SK-N-SH (cell line): ENCODE data around the gene ZNF746. TPM values are rescaled to one million over a fixed set of nuclear protein-coding genes. Genes with fewer than 3 reads are reported as not detected.
"Not testable (repeated sequence)": the region's sequence is repeated elsewhere in the genome, so short reads cannot be mapped to it uniquely, and the experiment has no call there.

Experiments
- CTCF ChIA-PET: fragments of 300-600, 350-600 bp; formaldehyde crosslinking; extraction: SDS; loops from one replicate; lab custom pipeline; 2021; lab: Yijun Ruan, JAX
- POLR2A ChIA-PET: fragments of 350-600 bp; sonication (Branson Sonifier 250); formaldehyde crosslinking; extraction: SDS; loops from one replicate; lab custom pipeline; 2020; ENCODE audit warnings: antibody characterized with exemption, inconsistent platforms; lab: Yijun Ruan, JAX
- DNase-seq: peaks from one replicate; pipeline ENCODE4 v3.0.0; 2012
- H2AFZ ChIP-seq: fragments of 200-600 bp; sonication (generic); 2 replicates; pipeline ENCODE4 v1.8.1; 2016; ENCODE audit warnings: antibody characterized with exemption, mild to moderate bottlenecking, low read depth
- H3F3A ChIP-seq: fragments of 200-600 bp; sonication (generic); replicated peaks from 2 replicates; pipeline ENCODE3; 2016; ENCODE audit warnings: antibody characterized with exemption, mild to moderate bottlenecking; ENCODE audit not compliant: insufficient read depth
- H3K27ac ChIP-seq, 2 experiments: fragments of 200-500 bp in 1 of 2; fragments of 200-600 bp in 1 of 2; sonication (Bioruptor generic) in 1 of 2; sonication (generic), shearing (Covaris generic) in 1 of 2; 2 replicates each; pipeline versions ENCODE4 v1.5.1 to v1.6.1; 2014 to 2016; ENCODE audit warnings: low read depth in 2 of 2, inconsistent platforms in 1 of 2, low read length in 1 of 2, mild to moderate bottlenecking in 1 of 2, mixed read lengths in 1 of 2
- H3K27me3 ChIP-seq: fragments of 200-600 bp; sonication (generic), shearing (Covaris generic); 2 replicates; pipeline ENCODE4 v1.6.1; 2016; ENCODE audit warnings: mixed run types; ENCODE audit not compliant: insufficient read depth
- H3K36me3 ChIP-seq, 2 experiments: fragments of 200-500 bp in 1 of 2; fragments of 200-600 bp in 1 of 2; sonication (Bioruptor generic) in 1 of 2; sonication (generic) in 1 of 2; replicated peaks in 1 of 2; 2 replicates each; pipeline versions ENCODE3 to v1.5.1; 2014 to 2016; ENCODE audit warnings: low read length in 1 of 2, mild to moderate bottlenecking in 1 of 2; ENCODE audit not compliant: insufficient read depth in 2 of 2, control insufficient read depth in 1 of 2
- H3K4me1 ChIP-seq, 2 experiments: fragments of 200-500 bp in 1 of 2; fragments of 200-600 bp in 1 of 2; sonication (Bioruptor generic) in 1 of 2; sonication (generic), shearing (Covaris generic) in 1 of 2; 2 replicates each; pipeline versions ENCODE4 v1.5.1 to v1.6.1; 2014 to 2016; ENCODE audit warnings: low read depth in 1 of 2, low read length in 1 of 2, mixed run types in 1 of 2; ENCODE audit not compliant: insufficient read depth in 2 of 2, control insufficient read depth in 1 of 2
- H3K4me2 ChIP-seq: fragments of 200-600 bp; sonication (generic), shearing (Covaris generic); 2 replicates; pipeline ENCODE4 v1.6.1; 2017; ENCODE audit warnings: mixed run types
- H3K4me3 ChIP-seq, 2 experiments: fragments of 200-500 bp in 1 of 2; fragments of 200-600 bp in 1 of 2; sonication (Bioruptor generic) in 1 of 2; sonication (generic), shearing (Covaris generic) in 1 of 2; 2 replicates each; pipeline versions ENCODE4 v1.5.1 to v1.8.1; 2014 to 2016; ENCODE audit warnings: low read depth in 2 of 2, inconsistent platforms in 1 of 2, low read length in 1 of 2, mild to moderate bottlenecking in 1 of 2, mixed read lengths in 1 of 2, moderate library complexity in 1 of 2
- H3K79me2 ChIP-seq: fragments of 200-600 bp; sonication (generic); 2 replicates; pipeline ENCODE4 v1.8.1; 2017; ENCODE audit warnings: mild to moderate bottlenecking; ENCODE audit not compliant: insufficient read depth
- H3K9ac ChIP-seq: fragments of 200-600 bp; sonication (generic); 2 replicates; pipeline ENCODE4 v1.6.1; 2017; ENCODE audit warnings: mixed run types
- H3K9me2 ChIP-seq: fragments of 200-600 bp; sonication (generic); 2 replicates; pipeline ENCODE4 v1.6.1; 2017; ENCODE audit warnings: mixed run types
- H3K9me3 ChIP-seq: fragments of 200-600 bp; sonication (generic); 2 replicates; pipeline ENCODE4 v1.6.1; 2017; ENCODE audit warnings: mixed run types, mild to moderate bottlenecking, moderate library complexity
- H4K20me1 ChIP-seq: fragments of 200-600 bp; sonication (generic); 2 replicates; pipeline ENCODE4 v1.6.1; 2017; ENCODE audit warnings: mild to moderate bottlenecking, mixed run types; ENCODE audit not compliant: insufficient read depth
- EP300 ChIP-seq, 2 experiments: IDR thresholded peaks; 2 replicates each; pipeline versions ENCODE4 v1.4.0 to v1.6.1; 2012; ENCODE audit warnings: borderline replicate concordance in 1 of 2, low read depth in 1 of 2, low read length in 1 of 2
- EZH2phosphoT487 ChIP-seq: fragments of 200-600 bp; sonication (generic); IDR thresholded peaks from 2 replicates; pipeline ENCODE4 v1.6.1; 2017; ENCODE audit warnings: low read depth, mixed run types, mild to moderate bottlenecking, antibody characterized with exemption, moderate library complexity, borderline replicate concordance
- FOSL2 ChIP-seq: IDR thresholded peaks from 2 replicates; pipeline ENCODE4 v1.4.0; 2012; ENCODE audit warnings: low read depth, mild to moderate bottlenecking, moderate library complexity, borderline replicate concordance
- GABPA ChIP-seq: IDR thresholded peaks from 2 replicates; pipeline ENCODE4 v1.4.0; 2012; ENCODE audit warnings: low read depth, mild to moderate bottlenecking
- IRF3 ChIP-seq: fragments of 150-350 bp; IDR thresholded peaks from 2 replicates; pipeline ENCODE4 v1.6.1; 2016; ENCODE audit warnings: mild to moderate bottlenecking, low read depth, low read length
- NRF1 ChIP-seq: IDR thresholded peaks from 2 replicates; pipeline ENCODE4 v1.6.1; 2012; ENCODE audit warnings: low read depth, mild to moderate bottlenecking, low read length
- RFX5 ChIP-seq: IDR thresholded peaks from 2 replicates; pipeline ENCODE4 v1.6.1; 2012; ENCODE audit warnings: mild to moderate bottlenecking, improper control_type of control experiment, low read length
- TAF1 ChIP-seq: IDR thresholded peaks from 2 replicates; pipeline ENCODE4 v1.6.1; 2012; ENCODE audit warnings: low read depth, mild to moderate bottlenecking, low read length, moderate library complexity, borderline replicate concordance
- YY1 ChIP-seq: IDR thresholded peaks from 2 replicates; pipeline ENCODE4 v1.4.0; 2012; ENCODE audit warnings: low read depth, mild to moderate bottlenecking
- WGBS: methylation state at CpG from one replicate; pipeline ENCODE4 v1.1.6; 2017; ENCODE audit warnings: low lambda C conversion rate; 5-methylcytosine and 5-hydroxymethylcytosine counted together
- polyA plus RNA-seq, 3 experiments: library from polyadenylated mRNA; depleted of rRNA; stranded (reverse); fragments of >200 nt; gene quantifications; 2 replicates each; pipeline ENCODE4 v1.2.3, GENCODE V29; 2012
- TF ChIP-seq, protein P1 (sequence below): IDR thresholded peaks from 2 replicates; pipeline ENCODE4 v1.4.0; 2012; ENCODE audit warnings: low read depth, borderline replicate concordance
- TF ChIP-seq, protein P2 (sequence below): IDR thresholded peaks from 2 replicates; pipeline ENCODE4; 2012
- TF ChIP-seq, protein P3 (sequence below): IDR thresholded peaks from 2 replicates; pipeline ENCODE4 v1.4.0; 2012; ENCODE audit warnings: low read depth, borderline replicate concordance
- TF ChIP-seq, protein P4 (sequence below): IDR thresholded peaks from 2 replicates; pipeline ENCODE4 v1.6.1; 2012; ENCODE audit warnings: mild to moderate bottlenecking, low read depth, low read length, moderate library complexity

The ZNF746 gene
- polyA plus RNA-seq, 1 of the 3 experiments (the other 2 are of a cell fraction): 11.1 TPM

- Histone ChIP-seq H3K4me2 (no peak overlapping the region), H3K4me3 (no peak overlapping the region), H3K9me2 (no peaks in the 10 kb centered on the region), H3K9me3 (no peaks in the 10 kb centered on the region), H2AFZ (no peak overlapping the region), H3K79me2 (no peaks in the 10 kb centered on the region; the same call in 1 of the 2 replicates), H4K20me1 (no peaks in the 10 kb centered on the region), H3K4me1 (no peaks in the 10 kb centered on the region), H3F3A (peaks cover 6% of the 10 kb centered on the region), H3K9ac (no peak overlapping the region), H3K36me3 (peaks cover 63 to 73% of the 10 kb centered on the region in 2 experiments), H3K27me3 (no peaks in the 10 kb centered on the region), H3K27ac (no peak overlapping the region)
- 95% methylated on average over 8 of the region's 8 CpGs for WGBS
- ChIA-PET POLR2A (no interaction called here), CTCF (no interaction called here)
- DNase-seq: no peak
- TF ChIP-seq, protein P1, sequence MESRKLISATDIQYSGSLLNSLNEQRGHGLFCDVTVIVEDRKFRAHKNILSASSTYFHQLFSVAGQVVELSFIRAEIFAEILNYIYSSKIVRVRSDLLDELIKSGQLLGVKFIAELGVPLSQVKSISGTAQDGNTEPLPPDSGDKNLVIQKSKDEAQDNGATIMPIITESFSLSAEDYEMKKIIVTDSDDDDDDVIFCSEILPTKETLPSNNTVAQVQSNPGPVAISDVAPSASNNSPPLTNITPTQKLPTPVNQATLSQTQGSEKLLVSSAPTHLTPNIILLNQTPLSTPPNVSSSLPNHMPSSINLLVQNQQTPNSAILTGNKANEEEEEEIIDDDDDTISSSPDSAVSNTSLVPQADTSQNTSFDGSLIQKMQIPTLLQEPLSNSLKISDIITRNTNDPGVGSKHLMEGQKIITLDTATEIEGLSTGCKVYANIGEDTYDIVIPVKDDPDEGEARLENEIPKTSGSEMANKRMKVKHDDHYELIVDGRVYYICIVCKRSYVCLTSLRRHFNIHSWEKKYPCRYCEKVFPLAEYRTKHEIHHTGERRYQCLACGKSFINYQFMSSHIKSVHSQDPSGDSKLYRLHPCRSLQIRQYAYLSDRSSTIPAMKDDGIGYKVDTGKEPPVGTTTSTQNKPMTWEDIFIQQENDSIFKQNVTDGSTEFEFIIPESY: no peak
- TF ChIP-seq, protein P2, sequence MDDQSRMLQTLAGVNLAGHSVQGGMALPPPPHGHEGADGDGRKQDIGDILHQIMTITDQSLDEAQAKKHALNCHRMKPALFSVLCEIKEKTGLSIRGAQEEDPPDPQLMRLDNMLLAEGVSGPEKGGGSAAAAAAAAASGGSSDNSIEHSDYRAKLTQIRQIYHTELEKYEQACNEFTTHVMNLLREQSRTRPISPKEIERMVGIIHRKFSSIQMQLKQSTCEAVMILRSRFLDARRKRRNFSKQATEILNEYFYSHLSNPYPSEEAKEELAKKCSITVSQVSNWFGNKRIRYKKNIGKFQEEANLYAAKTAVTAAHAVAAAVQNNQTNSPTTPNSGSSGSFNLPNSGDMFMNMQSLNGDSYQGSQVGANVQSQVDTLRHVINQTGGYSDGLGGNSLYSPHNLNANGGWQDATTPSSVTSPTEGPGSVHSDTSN: no peak
- TF ChIP-seq TAF1 (no peak), RFX5 (no peak), GABPA (no peak), YY1 (no peak), NRF1 (no peak), EP300 (IDR thresholded peaks at IDR 0.05; ENCODE audit: borderline replicate concordance in 1 of 2, low read depth in 1 of 2, low read length in 1 of 2) (no peak), FOSL2 (no peak), EZH2phosphoT487 (no peak), IRF3 (no peak)
- TF ChIP-seq, protein P3, sequence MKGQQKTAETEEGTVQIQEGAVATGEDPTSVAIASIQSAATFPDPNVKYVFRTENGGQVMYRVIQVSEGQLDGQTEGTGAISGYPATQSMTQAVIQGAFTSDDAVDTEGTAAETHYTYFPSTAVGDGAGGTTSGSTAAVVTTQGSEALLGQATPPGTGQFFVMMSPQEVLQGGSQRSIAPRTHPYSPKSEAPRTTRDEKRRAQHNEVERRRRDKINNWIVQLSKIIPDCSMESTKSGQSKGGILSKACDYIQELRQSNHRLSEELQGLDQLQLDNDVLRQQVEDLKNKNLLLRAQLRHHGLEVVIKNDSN: no peak
- TF ChIP-seq, protein P4, sequence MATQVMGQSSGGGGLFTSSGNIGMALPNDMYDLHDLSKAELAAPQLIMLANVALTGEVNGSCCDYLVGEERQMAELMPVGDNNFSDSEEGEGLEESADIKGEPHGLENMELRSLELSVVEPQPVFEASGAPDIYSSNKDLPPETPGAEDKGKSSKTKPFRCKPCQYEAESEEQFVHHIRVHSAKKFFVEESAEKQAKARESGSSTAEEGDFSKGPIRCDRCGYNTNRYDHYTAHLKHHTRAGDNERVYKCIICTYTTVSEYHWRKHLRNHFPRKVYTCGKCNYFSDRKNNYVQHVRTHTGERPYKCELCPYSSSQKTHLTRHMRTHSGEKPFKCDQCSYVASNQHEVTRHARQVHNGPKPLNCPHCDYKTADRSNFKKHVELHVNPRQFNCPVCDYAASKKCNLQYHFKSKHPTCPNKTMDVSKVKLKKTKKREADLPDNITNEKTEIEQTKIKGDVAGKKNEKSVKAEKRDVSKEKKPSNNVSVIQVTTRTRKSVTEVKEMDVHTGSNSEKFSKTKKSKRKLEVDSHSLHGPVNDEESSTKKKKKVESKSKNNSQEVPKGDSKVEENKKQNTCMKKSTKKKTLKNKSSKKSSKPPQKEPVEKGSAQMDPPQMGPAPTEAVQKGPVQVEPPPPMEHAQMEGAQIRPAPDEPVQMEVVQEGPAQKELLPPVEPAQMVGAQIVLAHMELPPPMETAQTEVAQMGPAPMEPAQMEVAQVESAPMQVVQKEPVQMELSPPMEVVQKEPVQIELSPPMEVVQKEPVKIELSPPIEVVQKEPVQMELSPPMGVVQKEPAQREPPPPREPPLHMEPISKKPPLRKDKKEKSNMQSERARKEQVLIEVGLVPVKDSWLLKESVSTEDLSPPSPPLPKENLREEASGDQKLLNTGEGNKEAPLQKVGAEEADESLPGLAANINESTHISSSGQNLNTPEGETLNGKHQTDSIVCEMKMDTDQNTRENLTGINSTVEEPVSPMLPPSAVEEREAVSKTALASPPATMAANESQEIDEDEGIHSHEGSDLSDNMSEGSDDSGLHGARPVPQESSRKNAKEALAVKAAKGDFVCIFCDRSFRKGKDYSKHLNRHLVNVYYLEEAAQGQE: no peak
Observed at GRCh38 chr7:149448961-149449360, 48.6 kb downstream of the ZNF746 start.

- H2AFZ ChIP-seq, H3F3A ChIP-seq, H3K9me2 ChIP-seq, H3K27me3 ChIP-seq, POLR2A ChIA-PET, H3K27ac ChIP-seq, H4K20me1 ChIP-seq, H3K9me3 ChIP-seq, H3K79me2 ChIP-seq, H3K9ac ChIP-seq, DNase-seq, H3K4me2 ChIP-seq, H3K4me1 ChIP-seq, H3K4me3 ChIP-seq: not testable (repeated sequence)
- CTCF ChIA-PET: interaction anchor here (2.1 kb wide), 1 partner anchor 15 kb away, joined by 8 read pairs; the partner anchor contains the start of gene ZNF777
- WGBS: 98% methylated on average over 11 of the region's 11 CpGs
- H3K36me3 ChIP-seq: peaks cover 66 to 69% of the 10 kb centered on the region in 2 experiments
Observed at GRCh38 chr7:149446026-149446425, 51.6 kb downstream of the ZNF746 start.
